GM19328 (cell line): ENCODE measurements around the gene NT5DC2.

Experiments used
- ATAC-seq: cut with Tn5 transposase; IDR thresholded peaks from one replicate; pipeline ENCODE4 v1.9.1; 2021; ENCODE audit warnings: mild to moderate bottlenecking, moderate library complexity; ENCODE audit not compliant: unreplicated experiment

The NT5DC2 gene

GRCh38 chr3:52533623-52534280 is at the start of gene NT5DC2:
Gene NT5DC2, minus strand, starts transcription at chr3:52533857. Its CDS starts 120 bp downstream, at chr3:52533737.
- peak; percentile 35 for ATAC-seq

DNA sequence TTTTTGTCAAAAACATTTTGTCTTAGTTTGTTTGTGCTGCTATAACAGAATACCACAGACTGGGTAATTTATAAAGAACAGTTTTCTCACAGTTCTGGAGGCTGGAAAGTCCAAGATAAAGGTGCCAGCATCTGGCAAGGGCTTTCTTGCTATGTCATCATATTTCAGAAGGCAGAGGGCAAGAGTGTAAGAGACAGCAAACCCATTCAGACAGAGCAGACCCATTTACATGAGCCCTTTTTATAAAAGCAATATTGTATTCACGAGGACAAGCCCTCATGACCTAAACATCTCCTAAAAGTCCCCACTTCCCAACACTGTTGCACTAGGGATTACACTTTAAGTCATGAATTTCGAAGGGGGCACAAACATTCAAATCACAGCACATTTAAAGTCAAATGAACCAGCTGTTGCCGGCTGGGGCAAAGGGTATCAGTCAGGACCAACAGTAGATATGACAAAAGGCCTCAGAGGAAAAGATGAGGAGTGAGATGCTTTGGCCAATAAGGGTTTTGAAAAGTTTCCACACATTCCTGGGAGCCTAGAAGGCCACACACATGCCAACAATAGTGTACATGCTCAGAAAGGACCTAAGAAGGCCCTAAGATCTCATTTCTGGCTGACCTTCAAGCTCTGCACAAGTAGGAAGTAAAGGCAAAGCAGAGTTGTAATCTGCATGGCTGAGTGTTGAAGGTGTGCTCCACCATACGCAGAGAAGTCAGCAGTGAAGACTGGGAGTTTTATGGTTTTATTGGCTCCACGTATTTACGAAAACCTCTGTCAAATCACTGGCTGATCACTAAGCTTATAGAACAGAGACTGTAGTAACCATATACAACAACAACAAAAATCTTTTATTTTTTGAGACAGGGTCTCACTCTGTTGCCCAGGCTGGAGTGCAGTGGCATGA is 40.7 kb upstream of the NT5DC2 start:
- no peak for ATAC-seq

DNA sequence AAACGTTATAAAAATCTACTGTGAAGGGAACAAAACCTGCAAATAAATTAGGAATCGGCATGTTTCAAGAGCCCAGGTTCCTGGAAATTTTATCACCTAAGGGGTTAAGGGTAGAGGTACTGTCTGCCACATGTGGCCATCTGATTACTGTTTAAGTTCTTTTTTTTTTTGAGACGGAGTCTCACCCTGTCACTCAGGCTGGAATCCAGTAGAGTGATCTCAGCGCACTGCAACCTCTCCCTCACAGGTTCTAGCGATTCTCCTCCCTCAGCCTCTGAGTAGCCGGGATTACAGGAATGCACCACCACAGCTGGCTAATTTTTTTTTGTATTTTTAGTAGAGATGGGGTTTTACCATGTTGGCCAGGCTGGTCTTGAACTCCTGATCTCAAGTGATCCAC is 38.6 kb upstream of the NT5DC2 start:
- ATAC-seq: no peak

DNA sequence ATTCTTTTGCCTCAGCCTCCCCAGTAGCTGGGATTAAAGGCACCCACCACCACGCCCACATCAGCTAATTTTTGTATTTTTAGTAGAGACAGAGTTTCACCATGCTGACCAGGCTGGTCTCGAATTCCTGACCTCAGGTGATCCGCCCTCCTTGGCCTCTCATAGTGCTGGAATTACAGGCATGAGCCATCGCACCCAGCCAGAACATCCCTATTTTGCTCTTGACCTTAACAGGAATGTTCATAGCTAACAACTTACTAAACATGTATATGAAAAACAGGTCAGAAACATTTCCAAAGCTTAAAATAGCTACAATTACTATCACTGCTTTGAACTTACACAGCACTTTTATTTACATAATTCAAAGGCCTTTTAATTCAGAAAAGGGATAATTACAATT is 36.4 kb upstream of the NT5DC2 start:
- no peak for ATAC-seq

GRCh38 chr3:52568069-52568468 is 34.4 kb upstream of the NT5DC2 start:
- ATAC-seq: no peak

DNA sequence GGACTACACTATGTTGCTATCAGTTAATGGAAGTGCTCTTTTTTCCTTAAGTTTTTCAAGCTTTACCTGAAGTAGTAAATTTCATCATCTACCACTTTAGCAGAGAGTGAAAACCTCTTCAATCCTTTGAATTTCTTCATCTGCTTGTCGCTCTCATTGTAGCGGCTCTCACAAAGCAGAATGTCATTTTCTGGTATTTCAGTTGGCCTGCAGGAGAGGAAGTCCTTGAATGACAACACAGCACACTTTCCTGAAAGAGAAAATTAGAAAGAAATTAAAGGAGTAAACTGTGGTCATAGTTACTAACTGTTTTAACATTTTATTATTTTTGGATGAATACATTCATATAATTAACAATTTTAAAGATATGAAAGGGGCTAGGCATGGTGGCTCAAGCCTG is 30.3 kb upstream of the NT5DC2 start:
- no peak for ATAC-seq

DNA sequence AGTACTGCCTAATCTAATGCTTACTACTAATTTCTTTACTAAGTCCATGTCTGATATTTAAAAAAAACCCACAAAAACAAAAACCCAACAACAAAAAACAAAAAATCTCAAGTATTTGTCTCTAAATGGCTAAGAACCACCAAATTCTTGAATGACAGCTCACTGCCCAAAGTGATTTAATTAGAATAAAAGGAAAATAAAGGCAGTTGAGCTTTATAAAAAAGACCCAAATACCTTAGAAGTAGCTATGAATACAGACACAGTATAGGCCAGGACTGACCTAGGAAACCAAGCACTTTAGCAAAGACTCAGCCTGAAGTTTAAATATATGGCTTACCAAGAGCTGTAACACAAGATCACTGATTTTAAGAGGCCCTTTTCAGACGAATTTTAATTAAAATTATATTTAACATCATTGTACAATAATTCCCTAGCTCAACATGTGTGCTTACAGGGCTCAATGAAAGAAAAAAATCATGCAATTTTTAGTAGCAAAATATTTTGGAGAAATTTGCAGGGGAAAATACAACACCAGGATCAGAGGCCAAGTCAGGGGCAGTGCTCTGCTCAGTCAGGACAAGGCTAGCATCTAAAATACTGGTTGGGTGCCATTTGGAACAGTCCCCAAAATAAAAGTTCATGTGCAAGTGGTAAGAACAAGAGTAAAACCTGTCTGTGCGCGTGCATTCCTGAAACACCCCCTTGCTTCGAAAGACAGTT is 27.5 kb upstream of the NT5DC2 start:
- no peak for ATAC-seq

DNA sequence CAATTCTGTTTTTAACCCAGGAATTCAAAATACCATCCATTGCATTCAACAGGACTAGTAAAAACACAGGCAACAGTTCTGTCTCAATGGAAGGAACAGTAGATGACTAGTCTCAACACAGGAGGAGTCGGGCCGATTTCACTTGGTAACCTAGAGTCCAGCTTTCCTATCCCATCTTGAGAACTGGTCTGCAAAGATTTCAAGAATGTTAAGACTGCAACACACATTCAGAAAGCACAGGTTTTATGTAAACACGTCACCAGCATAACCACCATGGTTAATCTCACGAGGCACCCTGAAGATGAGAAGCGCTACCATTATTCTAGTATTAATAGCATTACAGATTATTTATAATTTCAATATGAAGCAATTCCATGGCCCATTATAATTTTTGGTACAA is 24.8 kb upstream of the NT5DC2 start:
- no peak for ATAC-seq

- ATAC-seq: no peak
Observed at GRCh38 chr3:52557011-52557960, 23.6 kb upstream of the NT5DC2 start.

DNA sequence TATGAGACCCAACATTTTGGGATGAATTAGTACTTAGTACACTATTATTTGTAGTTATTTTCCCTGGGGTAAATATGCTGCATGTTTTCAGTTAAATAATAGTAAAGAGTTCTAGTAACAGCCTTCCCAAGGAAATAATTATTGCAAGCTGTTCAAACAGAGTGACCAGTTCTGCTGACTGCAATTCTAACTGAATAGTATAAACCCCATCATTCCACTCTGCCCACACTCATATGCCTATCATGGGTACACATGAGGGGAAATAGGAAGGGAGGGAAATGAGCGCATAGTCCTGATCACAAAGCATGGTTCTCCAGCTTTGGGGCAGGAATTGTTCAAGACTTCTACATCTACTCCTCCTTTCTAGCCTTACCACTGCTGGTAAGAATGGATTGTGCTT is 21.4 kb upstream of the NT5DC2 start:
- no peak for ATAC-seq

DNA sequence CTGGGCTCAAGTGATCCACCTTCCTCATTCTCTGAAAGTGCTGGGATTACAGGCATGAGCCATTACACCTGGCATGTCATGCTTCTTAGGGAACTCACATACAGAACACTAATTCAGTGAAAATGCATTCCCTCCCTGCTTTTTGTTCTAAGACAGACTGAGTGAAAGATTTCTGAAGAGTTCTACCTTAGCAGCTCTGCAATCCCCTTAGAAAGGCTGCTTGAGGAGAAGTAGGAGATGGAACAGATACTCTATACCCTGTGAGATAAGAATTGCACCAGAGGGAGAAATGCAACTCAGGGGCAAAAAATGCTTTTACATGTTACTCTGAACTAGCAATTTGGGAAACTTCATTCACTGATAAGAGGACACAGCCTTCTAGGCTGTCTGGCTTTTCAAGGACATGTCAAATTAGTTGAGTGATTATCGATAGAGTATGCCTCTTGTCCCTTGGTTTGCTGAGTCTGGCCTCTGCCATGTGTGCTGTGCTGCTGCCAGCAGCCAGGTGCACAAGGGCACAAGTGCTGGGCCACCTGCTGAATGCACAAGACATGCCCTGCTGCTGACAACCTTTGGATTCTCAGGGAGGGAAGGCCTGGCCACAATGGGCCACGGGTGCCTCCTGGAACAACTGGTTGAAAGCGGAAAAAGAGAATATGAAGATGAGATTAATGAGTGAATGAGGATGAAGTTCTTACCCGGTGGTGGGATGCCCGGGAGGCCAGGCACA is 20.5 kb upstream of the NT5DC2 start:
- no peak for ATAC-seq

- no peak for ATAC-seq
Observed at GRCh38 chr3:52552089-52552488, 18.4 kb upstream of the NT5DC2 start.

- ATAC-seq: no peak
Observed at GRCh38 chr3:52551118-52551517, 17.5 kb upstream of the NT5DC2 start.

GRCh38 chr3:52547143-52547542 is 13.5 kb upstream of the NT5DC2 start:
- ATAC-seq: no peak

DNA sequence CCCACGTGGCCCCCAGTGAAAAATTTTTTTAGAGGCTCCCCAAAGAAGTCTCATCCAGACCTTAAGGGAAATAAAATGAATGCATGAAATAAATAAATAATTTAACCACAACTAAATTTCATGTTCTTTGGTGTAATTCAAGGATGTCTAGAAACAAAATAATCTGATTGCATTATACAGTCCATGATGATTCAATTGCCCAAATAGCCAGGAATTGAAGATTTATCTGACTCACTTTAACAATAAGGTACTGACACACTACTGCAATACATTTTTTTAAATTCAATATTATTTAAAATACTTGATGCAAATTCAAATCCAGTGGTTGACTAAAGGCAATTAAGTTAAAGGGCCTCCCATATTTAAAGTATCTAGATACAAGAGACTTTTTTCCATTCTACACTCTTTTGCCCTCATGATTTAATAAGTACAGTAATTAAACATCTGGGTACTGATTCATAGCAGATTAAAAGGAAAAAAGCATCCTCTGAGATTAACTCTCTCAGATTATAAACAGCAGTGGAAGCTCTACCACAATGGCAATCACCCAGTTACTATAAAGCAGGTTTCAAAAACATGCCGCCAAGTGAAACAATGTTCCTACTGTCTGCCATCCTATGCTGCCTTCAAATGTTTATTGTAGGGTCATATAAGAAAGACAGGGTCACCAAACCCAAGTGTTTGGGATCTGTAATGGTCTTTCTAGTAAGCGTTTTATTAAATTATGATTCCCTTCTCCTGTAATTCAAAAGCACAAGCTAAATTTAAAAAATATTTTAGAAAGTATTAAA is 12.6 kb upstream of the NT5DC2 start:
- ATAC-seq: no peak

DNA sequence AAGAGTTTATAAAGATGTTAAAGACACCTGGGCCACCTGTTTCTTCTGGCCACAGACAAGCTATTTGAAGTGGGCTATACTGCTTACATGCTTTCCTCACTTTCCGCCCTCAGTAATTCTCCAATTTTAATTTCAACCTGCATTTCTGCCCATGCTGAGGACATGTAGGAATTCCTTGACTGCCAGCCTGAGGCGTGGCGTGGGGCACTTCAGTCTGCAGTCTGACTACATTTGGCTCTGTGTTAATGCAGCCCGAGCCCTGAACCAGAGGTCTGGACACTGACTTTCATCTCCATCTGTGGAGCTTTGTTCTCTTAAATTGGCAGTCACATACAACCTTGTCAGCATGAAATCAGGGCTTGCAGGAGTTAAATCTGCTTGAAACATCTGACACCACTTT is 11.3 kb upstream of the NT5DC2 start:
- ATAC-seq: no peak

DNA sequence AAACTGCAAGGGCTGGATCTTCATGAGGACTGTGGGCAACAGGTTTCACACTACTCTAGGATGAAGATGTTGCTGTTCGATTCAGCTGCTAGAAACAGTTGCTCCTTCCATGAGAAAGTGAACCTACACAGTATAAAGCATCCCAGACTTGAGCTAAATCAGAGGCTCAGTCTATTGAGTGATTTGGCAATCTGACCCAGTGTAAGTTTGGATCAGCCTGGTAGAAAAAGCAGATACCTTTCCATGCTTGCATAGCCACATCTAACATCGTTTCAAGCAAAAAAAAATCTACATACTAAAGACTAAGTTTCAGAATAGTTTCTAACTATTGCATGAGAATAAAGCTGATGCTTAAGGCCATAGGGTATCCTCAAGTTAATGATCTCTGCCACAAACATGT is 7.4 kb upstream of the NT5DC2 start:
- no peak for ATAC-seq

DNA sequence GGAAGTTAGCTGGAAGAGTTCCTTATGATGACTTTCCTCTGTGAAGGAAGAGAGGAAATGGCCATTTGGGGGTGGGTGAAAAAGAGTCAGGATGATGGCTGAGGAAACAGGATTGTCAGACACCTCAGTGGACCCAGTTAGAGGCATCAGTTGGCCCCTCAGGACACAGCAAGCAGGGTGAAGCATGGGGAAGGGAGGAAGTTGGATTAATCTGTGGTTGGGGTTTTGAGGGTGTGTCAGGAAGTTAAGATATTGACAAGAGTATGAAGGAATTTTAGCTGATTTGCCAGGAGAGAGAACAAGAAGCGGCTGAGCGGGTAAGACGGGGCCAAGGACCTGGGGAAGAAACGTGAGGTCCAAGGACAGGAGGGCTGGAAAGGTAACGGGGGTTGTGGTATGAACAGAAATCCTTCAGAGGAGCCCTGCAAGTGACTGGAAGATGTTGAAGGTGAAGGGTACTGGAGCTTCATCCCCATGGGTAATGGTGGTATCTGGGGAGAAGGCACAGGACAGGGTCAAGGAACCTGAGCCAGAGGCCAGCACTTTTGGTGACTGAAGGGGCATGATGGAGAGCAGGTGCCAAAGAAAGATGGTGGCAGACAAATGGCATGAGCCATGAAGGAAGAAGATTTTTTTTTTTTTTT is 5.5 kb upstream of the NT5DC2 start:
- no peak for ATAC-seq
